Measurements from ENCODE around the gene RASL10A.

Gene RASL10A

GRCh38 chr22:29337631-29338284, 22.3 kb upstream of the RASL10A start:
- no peak for DNase-seq

DNA sequence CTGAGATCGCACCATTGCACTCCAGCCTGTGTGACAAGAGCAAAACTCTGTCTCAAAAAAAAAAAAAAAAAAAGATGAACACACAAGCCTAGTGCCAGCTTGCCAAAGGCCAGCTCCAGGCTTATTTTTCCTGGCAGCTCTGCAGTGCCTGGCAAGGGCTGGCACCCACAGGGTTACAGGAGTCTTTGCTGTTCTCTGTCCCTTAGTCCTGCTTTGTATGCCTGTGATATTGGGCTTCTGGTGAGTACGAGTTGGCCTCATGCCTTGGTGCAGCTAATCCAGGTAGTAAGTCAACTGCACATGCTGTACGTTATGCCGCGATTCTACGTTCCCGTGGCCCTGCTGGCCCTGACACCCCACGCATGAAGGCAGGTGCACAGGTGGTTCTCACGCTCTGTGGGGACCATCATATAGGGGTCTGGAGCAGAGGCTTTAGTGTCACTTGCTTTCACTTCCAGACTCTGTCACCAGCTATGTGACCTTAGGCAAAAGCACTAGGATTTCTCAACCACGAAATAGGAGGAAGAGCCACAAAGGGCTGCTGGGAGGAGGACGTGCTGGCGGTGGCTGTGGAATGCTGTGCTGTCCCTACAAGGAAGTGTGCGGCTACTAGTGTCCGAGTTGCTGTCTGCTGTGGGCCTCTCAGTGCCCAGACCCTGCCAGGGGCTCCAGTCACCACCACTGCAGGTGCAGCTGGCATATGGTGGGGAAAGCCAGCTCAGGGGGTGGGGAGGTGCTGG, 21.4 kb upstream of the RASL10A start:
- no peak for DNase-seq

- no peak for DNase-seq
These were observed 20.2 kb upstream of the RASL10A start for GRCh38 chr22:29335656-29336055.

DNA sequence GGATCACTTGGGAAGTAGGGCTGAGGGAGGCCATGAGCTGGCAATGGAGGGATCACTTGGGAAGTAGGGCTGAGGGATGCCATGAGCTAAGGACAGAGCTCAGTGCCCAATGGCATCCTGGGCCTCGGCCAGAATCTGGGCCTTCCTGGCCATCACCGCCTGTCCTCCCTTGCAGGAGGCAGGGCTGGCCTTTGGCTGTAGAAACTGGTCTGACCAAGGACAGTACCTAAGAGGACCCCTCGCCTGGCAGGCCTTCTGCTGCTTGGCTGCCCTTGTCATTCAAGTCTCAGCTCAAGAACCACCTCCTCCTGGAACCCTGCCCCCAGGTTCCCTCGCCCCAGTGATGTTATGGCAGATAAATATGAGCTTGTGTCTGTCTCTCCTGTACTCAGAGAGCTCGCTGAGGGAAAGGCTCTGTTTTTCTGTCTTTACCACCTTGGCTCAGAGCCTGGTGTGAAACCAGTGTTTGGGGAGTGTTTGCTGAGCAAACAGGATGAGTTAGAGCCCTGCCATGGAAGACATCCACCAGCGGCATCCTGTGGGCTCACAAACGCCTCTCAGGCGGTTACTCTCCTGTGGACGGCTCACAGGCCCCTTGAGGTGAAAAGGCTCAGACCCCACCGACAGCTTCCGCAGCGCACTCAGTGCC, 19.3 kb upstream of the RASL10A start:
- DNase-seq: no peak

- no peak for DNase-seq
These were observed 18.7 kb upstream of the RASL10A start for GRCh38 chr22:29334148-29334547.

- DNase-seq: no peak
These were observed 17.5 kb upstream of the RASL10A start for GRCh38 chr22:29332886-29333496.

DNA sequence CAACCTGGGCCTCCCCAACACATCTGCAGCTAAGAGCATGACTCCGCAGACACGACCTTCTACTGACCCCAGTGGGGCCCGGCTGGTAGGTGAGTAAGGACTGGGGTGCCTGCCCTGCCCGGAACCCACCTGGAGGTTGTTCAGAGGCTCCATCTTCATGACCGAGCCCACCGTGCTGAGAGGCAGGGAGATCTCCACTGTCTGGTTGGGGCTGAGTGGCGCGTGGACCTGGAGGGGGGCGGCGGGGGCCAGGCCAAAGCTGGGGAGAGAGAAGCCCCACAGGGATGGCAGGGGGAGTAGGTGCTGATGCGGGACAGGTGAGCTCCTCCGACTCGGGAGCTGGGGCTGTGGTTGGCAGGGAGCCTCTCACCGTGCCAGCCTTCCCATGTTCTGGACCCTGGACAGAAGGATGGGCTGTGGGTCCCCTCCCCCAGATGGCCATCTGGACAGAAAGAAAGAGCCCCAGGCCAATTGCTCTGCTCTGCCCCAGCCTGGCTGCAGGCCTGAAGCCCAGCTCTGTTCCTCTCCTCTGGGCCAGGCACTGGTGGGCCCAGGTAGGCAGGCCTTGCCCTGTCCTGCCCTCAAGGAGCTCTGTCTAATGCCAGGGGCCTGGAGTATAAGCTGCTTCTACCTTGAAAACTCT, 16.3 kb upstream of the RASL10A start:
- no peak for DNase-seq

DNA sequence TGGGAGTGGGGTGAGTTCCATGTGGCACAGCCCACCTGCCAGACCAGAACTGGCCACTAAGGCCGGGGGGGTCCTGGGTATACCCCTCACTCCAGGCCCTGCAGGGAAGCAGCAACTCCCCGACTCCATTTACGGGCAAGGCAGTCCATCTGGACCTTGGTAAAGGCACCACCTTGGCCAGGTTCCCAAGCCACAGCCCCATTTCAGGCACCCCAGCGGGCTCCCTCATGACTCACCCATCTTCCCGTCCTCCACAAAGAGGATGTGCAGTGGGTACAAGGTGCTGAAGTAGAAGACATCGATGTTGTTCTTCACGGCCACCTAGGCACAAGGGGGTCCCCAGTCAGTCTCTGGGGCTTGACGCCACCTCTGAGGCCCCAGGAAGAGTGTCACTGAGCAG, 15.7 kb upstream of the RASL10A start:
- no peak for DNase-seq

DNA sequence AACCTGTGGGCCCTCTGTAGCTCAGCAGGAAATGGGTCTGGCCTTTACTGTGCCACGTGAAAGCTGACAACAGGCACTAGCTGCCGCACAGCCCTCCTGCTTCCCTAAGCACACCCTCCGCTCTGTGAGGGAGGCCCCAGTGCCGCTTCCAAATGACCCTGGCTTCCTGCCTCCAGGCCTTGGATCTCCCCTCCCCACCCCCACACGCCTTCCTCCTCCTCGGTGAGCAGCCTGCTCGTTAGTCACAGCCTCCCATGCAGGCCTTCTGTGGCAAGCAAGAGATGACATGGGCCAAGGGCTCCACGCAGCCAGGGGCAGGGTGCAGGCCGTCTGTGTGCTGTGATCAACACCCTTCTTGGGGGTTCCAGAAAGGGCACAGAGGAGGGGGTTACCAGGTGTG, 15.3 kb upstream of the RASL10A start:
- DNase-seq: no peak

DNA sequence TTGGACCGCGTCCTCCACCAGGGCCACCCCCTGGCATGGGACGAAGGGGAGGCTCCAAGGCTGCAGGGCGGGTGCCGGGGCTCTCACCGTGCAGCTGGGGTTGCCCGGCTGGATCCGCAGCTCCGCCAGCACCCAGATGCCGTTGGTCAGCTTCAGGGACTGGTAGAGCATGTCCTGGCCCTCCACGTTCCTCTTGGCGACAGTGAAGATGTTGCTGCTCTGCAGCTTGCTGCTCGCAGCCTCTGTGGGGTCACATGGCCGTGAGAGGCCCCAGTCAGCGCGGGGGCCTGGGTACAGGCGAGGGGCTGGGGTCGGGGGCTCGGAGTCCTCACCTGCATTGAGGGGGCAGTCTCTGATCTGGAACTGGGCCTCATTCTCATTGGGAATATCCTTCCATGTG, 14.8 kb upstream of the RASL10A start:
- DNase-seq: no peak

DNA sequence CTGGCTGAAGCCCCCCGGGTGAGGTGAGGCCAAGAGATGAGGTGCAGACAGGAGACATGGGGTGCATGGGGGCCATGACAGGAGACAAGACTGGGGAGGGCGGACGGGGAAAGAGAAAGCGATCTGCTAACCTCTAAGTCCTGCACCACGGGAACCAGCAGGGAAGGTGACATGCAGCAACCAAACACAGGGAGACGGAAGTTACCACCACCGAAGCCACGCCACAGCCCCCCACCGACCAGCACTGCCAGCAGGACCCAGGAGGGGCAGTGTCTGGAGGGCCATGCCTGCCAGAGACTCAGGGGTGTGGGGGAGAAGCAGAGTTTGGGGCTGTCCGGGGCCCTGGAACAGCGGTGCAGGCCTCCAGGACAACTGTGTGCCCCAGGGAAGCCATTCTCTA, 14.1 kb upstream of the RASL10A start:
- DNase-seq: no peak

- DNase-seq: no peak
These were observed 13.3 kb upstream of the RASL10A start for GRCh38 chr22:29328566-29329500.

- no peak for DNase-seq
These were observed 12.6 kb upstream of the RASL10A start for GRCh38 chr22:29328055-29328454.

- no peak for DNase-seq
These were observed 11.7 kb upstream of the RASL10A start for GRCh38 chr22:29327089-29327764.

- DNase-seq: no peak
These were observed 11.0 kb upstream of the RASL10A start for GRCh38 chr22:29326481-29326880.

DNA sequence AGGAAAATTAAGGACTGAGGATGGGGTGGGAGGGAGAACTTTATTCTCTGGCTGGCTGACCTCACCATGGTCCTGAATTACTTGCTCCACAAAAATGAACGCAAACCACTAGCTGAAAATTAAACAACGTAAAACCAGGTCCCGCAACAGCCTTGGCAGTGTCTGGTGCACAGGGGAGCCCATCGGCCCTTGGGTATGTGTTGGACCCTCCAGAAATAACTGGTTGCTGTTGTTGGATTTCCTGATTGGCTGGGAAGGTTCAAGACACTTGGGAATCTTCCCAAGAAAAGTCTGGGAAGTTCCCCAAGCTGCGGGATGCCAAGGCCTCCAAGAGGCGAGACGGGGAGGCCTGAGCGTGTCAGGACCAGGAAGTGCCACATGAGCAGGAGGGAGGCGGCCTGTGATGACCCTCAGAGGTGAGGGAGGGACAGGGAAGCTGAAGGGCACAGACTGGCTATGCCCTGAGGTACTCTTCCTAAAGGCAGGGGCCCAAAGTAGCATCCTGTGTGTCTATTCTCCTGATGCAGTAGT, 10.4 kb upstream of the RASL10A start:
- no peak for DNase-seq

DNA sequence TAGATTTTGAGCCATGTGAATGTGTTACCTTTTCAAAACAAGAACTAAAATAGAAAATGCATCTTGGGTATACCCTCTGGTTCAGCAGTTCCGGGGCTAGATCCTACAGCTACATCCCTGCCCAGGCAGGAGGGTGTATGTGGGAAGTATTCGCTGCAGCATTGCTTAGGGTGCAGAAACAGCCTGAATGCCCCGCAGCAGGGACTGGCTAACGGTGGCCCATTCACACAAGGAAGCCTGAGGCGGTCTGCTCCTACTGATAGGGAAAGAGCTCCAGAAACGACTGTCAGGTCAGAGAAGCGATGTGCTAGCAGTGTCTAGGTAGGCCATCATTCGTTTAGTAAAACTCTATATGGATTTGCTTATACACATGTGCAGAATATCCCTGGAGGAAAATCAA, 9.9 kb upstream of the RASL10A start:
- DNase-seq: no peak

DNA sequence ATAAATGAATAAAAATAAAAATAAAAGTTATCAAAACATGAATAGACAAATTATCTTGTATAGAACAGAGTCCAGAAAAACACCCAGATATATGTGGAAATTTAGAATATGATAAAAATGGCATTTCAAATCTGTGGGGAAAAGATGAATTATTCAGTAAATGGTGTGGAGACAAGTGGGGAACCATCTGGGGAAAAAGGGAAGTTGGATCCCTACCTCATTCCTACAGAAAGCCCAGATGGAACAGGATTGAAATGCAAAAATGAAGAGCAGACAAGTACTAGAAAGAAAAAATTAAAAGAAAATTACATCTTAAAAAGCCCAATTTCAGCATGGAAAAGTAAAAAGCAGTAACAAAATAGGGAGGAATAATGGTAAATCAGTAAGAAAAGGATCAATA, 8.1 kb upstream of the RASL10A start:
- DNase-seq: no peak

GRCh38 chr22:29320546-29320945, 5.0 kb upstream of the RASL10A start:
- no peak for DNase-seq

DNA sequence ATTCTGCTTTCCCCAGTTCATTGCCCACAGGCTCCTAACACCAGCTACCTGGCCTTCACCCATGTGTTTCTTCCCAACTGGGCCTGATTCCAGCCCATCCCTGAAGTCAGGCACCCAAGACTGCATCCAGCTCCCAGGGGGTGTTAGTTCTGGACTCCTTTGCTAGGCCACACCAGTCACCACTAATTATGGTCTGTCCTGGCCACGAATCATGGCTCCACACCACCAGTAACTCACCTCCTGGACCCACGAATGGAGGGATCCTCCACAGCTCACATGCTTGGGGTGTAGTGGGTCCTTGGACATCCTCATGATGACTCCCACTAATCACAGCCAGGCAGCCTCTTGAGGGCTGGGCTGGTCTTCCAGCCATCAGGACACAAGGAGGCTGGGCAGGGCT, 3.6 kb upstream of the RASL10A start:
- no peak for DNase-seq

DNA sequence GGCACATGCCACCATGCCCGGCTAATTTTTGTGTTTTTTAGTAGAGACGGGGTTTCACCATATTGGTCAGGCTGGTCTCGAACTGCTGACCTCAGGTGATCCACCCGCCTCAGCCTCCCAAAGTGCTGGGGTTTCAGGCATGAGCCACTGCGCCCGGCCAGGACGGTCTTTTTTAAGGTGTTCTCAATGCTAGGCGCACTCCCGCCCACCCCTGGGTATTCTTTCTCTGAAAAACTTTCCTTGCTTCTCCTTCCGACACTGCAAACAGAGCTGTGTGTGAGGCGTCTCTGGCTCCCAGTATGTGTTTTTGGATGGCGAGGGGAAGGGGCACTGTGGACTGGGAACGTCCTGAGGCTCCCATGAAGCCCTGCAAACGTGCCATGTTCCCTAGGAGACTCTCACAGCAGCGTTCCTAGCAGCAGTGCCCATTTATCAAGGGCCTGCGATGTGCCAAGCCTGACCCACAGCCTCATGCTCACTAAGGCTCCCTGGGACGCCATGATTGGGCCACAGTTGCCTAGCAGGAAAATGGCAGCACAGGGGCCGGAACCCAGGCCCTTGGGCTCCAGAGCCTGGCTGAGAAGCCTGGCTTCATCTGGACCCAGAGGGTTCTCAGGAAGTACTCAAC, 2.4 kb upstream of the RASL10A start:
- no peak for DNase-seq

All from activated naive CD4-positive, alpha-beta T cell treated with anti-CD3 and anti-CD28 coated beads, Interleukin-2, amount 50 U/mL, for 16 hours (primary cell).